HG03066 (cell line): ENCODE results near the gene CD200.
"Not testable (repeated sequence)": the region's sequence is repeated elsewhere in the genome, so short reads cannot be mapped to it uniquely, and the experiment has no call there.

Source experiments
- ATAC-seq: cut with Tn5 transposase; IDR thresholded peaks from one replicate; pipeline ENCODE4 v1.9.1; 2021; ENCODE audit warnings: low read depth; ENCODE audit not compliant: unreplicated experiment

CD200 gene

DNA sequence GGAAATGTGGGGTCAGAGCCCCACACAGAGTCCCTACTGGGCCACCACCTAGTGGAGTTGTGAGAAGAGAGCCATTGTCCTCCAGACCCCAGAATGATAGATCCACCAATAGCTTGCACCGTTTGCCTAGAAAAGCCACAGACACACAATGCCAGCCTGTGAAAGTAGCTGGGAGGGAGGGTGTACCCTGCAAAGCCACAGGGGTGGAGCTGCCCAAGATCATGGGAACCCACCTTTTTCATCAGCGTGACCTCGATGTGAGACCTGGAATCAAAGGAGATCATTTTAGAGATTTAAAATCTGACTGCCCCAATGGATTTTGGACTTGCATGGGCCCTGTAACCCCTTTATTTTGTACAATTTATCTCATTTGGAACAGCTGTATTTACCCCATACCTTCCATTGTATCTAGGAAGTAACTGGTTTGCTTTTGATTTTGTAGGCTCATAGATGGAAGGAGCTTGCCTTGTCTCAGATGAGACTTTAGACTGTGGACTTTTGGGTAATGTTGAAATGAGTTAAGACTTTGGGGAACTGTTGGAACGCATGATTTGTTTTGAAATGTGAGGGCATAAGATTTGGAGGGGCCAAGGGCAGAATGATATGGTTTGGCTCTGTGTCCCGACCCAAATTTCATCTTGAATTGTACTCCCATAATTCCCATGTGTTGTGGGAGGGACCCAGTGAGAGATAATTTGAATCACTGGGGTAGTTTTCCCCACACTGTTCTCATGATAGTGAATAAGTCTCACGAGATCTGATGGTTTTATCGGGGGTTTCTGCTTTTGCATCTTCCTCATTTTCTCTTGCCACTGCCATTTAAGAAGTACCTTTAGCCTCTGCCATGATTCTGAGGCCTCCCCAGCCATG is 49.0 kb downstream of the CD200 start:
- ATAC-seq, result no peak

GRCh38 chr3:112382543-112383160 is 49.7 kb downstream of the CD200 start:
- no peak for ATAC-seq

- no peak for ATAC-seq
Observed at GRCh38 chr3:112384769-112385168, 51.8 kb downstream of the CD200 start.

DNA sequence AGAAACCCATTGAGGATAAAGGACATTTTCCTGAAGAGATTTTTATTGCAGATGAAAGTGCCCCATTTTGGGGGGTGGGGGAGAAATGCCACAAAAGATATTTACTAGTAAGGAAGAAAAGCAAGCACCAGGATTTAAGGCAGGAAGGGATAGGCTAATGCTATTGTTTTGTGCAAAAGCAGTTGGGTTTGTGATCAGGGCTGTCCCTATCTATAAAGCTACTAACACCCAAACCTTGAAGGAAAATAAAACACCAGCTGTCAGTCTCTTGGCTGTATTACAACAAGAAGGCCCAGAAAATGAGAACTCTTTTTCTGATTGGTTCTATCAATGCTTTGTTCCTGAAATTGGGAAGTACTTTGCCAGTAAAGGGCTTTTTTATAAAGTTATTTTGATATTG is 56.0 kb downstream of the CD200 start:
- ATAC-seq, result no peak

GRCh38 chr3:112389961-112390360 is 57.0 kb downstream of the CD200 start:
- ATAC-seq, result no peak

DNA sequence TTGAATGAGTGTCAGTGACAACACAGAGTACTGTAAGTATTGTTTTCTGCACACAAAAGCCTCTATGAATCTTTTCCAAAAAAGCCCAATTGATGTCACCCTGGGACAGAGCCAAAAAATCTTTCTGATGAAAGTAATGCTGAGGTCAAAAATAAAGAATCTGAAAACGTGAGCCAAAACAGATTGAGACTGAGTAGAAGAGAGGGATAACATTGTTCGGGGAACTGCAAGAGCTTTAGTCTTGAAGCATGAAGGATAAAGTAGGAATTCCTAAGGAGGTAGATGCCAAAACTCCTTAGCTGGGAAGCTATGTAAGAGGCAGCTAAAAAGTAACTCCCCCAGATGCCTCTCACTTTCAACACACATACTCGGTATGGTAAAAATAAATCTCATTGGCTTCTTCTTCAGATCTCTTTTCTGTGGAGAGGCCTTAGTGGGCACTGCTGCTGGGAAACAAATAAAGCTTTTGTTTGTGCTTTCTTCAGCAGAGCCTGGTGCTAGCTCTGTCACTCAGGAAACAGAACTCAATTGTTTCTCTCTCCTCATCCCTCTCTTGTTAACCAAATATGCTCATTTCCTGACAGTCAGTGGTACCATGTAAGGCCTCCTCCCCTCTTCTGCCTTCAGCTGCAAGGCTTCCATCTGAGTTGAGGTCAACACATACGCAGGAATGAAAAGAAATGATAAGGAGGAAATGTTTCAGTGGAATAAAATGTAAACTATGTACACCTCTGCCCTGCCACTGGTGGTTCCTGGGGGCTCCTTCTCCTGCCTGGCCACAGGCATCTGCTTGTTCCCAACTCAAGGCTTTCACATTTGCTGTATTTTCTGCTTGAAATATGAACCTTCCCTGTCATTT is 58.1 kb downstream of the CD200 start:
- no peak for ATAC-seq

- no peak for ATAC-seq
Observed at GRCh38 chr3:112391648-112392047, 58.7 kb downstream of the CD200 start.

GRCh38 chr3:112392393-112393359 is 59.7 kb downstream of the CD200 start:
- no peak for ATAC-seq

GRCh38 chr3:112393360-112393728 is 60.4 kb downstream of the CD200 start:
- ATAC-seq, result no peak

DNA sequence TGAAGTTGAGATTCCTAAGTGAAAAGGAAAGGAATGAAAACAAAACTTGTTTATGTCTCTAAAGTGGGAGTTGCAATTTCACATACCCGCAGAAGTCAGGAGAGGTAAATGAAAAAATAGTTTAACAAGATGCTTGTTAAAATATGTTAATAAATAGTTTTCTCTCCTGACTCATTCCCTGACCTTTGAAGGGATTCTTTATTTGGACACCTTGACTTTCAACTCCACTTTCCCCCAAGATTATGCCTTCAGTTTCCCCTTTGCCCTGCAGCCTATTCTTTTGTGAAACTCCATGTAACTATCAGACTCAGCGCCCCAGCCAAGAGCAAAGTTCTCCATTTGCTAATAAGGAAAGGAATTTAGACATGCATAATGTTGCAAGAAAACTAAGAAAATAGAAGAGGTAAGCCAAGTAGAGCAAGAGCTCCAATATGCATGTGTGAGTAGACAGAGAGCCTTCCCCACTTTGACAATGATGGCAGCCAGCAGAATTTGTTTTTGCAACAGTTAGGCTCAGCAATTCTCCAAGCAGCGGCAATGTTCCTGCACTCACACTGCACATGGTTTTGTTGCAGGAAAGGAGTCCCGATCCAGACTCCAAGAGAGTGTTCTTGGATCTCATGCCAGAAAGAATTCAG is 61.2 kb downstream of the CD200 start:
- no peak for ATAC-seq

DNA sequence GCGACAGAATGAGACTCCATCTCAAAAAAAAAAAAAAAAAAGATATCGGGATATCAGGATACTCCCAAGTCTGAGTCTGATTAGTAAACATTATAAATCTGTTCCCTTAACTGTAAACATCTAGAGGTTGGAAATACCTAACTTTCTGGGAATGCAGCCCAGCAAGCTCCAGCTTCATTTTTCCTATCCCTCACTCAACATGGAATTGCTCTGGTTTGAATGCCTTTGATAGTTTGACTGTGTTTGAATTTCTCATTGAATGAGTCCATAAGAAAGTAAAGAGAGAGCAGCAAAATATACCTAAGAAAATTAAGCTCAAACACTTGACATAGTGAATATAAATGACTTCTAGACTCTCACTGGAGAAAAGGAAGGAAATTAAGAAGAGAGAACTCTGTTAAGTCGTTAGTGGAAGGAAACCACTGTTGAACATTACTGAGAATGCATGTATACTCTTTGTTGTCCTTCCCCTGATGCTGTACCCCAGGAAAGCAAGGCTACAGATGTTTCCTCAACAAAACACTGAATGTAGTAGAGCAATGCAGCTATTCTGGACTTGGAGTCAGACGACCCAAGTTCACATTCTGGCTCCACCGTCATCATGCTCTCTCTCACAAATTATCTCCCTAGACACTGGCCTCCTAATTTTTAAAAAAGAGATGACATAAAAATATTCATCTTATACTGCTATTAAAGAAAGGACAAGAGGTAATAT is 62.4 kb downstream of the CD200 start:
- ATAC-seq, result no peak

GRCh38 chr3:112395896-112396290 is 62.9 kb downstream of the CD200 start:
- no peak for ATAC-seq

DNA sequence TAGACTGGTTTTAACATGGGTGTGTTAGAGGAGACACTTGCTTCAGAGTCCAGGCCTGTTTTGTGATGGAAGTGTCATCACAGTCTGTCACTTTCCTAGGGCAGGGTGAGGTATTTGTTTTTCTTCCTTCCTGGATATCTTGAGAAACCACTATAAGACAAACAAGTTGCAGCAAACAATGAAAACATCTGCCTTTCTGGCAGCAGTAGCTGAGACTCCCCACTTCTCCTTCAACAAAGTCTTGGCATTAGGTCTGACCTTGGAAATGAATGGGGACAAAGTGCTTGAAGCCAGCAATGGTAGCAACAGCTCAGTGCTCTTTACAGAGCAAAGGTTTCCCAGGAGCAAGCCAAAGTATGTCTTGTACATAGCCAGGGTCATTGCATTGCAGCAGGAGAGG is 64.6 kb downstream of the CD200 start:
- ATAC-seq, result no peak

GRCh38 chr3:112399064-112399463 is 66.1 kb downstream of the CD200 start:
- ATAC-seq, result no peak

DNA sequence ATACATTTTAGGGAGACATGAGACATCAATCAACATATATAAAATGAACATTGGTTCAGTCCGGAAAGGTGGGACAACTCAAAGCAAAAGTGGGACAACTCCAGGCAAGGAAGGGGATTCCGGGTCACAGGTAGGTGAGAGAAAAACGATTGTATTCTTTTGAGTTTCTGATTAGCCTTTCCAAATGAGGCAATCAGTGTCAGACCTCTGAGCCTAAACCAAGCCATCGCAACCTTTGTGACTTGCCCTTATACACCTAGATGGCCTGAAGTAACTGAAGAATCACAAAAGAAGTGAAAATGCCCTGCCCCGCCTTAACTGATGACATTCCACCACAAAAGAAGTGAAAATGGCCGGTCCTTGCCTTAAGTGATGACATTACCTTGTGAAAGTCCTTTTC is 66.6 kb downstream of the CD200 start:
- ATAC-seq, result not testable (repeated sequence)

GRCh38 chr3:112400317-112400716 is 67.4 kb downstream of the CD200 start:
- not testable (repeated sequence) for ATAC-seq

- no peak for ATAC-seq
Observed at GRCh38 chr3:112401617-112402016, 68.7 kb downstream of the CD200 start.

GRCh38 chr3:112403103-112403502 is 70.1 kb downstream of the CD200 start:
- ATAC-seq, result no peak
